Epithelial cell of esophagus (primary cell): ENCODE data around the gene RAP1A.

Experiments used
- DNase-seq: peaks from one replicate; pipeline ENCODE4 v3.0.0; 2010; ENCODE audit warnings: low read depth
- H3K4me3 ChIP-seq: 2 replicates; pipeline ENCODE4 v1.5.1; 2011; ENCODE audit warnings: mild to moderate bottlenecking, low read length, control low read depth
- TF ChIP-seq, protein P1 (sequence below): IDR thresholded peaks from 2 replicates; pipeline ENCODE4 v1.5.1; 2011; ENCODE audit warnings: low read depth, mild to moderate bottlenecking, low read length, control low read depth, inconsistent platforms; ENCODE audit not compliant: insufficient read depth; ENCODE audit errors: missing control alignments

RAP1A gene

DNA sequence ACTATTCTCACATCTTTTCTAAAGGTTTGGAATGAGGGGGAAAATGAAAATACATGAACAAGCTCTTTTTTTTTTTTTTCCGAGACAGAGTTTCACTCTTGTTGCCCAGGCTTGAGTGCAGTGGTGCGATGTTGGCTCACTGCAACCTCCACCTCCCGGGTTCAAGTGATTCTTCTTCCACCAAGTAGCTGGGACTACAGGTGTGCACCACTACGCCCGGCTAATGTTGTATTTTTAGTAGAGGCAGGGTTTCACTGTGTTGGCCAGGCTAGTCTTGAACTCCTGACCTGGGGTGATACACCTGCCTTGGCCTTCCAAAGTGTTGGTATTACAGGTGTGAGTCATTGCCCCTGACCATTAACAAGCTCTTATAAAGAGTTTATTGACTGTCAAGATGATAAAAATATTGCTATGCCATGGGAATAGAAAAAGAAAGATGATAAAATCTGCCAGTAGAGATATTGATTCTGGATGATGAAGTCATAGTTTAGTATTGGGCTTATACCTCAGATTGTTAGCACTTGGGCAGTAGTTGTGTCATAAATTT lies 83.0 kb downstream of the RAP1A start:
- TF ChIP-seq, protein P1, sequence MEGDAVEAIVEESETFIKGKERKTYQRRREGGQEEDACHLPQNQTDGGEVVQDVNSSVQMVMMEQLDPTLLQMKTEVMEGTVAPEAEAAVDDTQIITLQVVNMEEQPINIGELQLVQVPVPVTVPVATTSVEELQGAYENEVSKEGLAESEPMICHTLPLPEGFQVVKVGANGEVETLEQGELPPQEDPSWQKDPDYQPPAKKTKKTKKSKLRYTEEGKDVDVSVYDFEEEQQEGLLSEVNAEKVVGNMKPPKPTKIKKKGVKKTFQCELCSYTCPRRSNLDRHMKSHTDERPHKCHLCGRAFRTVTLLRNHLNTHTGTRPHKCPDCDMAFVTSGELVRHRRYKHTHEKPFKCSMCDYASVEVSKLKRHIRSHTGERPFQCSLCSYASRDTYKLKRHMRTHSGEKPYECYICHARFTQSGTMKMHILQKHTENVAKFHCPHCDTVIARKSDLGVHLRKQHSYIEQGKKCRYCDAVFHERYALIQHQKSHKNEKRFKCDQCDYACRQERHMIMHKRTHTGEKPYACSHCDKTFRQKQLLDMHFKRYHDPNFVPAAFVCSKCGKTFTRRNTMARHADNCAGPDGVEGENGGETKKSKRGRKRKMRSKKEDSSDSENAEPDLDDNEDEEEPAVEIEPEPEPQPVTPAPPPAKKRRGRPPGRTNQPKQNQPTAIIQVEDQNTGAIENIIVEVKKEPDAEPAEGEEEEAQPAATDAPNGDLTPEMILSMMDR: no peak
- H3K4me3 ChIP-seq: no peak overlapping the region
- DNase-seq: no peak

GRCh38 chr1:111704240-111704639 lies 84.7 kb downstream of the RAP1A start:
- DNase-seq: no peak
- TF ChIP-seq, protein P1: no peak
- no peak overlapping the region for H3K4me3 ChIP-seq

DNA sequence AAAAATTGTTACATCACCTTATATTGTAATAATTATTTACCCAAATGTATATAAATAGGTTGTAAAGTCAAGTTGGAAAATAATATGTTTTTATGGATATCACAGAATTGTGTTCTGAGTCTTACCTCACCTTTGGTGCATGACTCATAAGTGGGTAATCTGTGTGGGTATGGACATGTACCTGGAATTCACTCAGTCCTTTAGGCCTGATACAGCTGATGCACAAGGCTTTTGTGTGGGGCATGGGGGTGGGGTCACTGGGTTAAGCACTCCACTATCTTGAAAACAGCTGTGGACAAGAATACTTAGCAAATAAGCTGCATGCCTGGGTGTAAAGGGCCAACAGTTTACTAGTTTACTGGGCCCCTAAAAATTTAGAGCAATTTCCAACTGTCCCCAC lies 85.2 kb downstream of the RAP1A start:
- peak; percentile 92 for DNase-seq
- TF ChIP-seq, protein P1: no peak
- H3K4me3 ChIP-seq: no peak overlapping the region

DNA sequence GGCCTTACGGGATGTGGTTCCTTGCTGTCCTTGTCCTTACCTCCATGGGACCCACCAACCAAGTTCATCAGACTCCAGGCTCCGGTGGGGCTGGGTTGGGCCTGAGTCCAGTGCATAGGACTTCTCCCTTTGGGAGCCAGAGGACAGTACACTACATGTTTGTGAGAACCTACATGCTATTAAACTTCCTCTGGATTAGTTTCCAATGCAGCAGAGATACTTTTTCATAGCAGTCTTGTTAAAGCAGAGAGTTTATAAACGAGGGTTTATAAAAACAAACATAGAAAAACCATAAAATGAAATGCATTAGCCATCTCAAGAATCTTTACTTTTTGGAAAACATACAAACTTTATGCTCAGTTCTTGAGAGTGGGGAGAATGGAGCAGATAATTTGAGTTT lies 86.3 kb downstream of the RAP1A start:
- TF ChIP-seq, protein P1: no peak
- H3K4me3 ChIP-seq: no peak overlapping the region
- no peak for DNase-seq

- DNase-seq: no peak
- TF ChIP-seq, protein P1: no peak
- no peak overlapping the region for H3K4me3 ChIP-seq
Measured at GRCh38 chr1:111706921-111707320, 87.3 kb downstream of the RAP1A start.

DNA sequence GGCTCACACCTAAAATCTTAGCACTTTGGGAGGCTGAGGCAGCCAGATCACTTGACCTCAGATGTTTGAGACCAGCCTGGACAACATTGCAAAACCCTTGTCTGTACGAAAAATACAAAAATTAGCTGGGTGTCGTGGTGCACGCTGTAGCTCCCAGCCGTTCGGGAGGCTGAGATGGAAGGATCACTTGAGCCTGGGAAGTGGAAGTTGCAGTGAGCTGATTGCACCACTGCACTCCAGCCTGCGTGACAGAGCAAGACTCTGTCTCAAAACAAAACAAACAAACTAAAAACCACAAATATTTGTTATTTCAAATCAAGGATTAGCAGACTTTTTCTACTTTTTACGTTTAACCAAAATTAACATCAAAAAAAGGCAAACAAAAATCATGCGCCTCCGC lies 88.3 kb downstream of the RAP1A start:
- H3K4me3 ChIP-seq: no peak overlapping the region
- TF ChIP-seq, protein P1: no peak
- peak; percentile 31 for DNase-seq

- H3K4me3 ChIP-seq: no peak overlapping the region
- TF ChIP-seq, protein P1: no peak
- no peak for DNase-seq
Measured at GRCh38 chr1:111709986-111710385, 90.4 kb downstream of the RAP1A start.
